NAMALWA (cell line): ENCODE measurements around the gene MYO1C.
"Not testable (repeated sequence)": the region's sequence is repeated elsewhere in the genome, so short reads cannot be mapped to it uniquely, and the experiment has no call there.

ENCODE experiments used
- DNase-seq: peaks from one replicate; pipeline ENCODE4 v3.0.0-alpha.2; 2015; ENCODE audit warnings: low spot score

Gene MYO1C

GRCh38 chr17:1492249-1493206 is at the start of gene MYO1C:
MYO1C (minus strand) TSS chr17:1492686; CDS start chr17:1492487, 199 bp downstream.
- DNase-seq: no peak

- no peak for DNase-seq
Measured at GRCh38 chr17:1541367-1541904, 49.0 kb upstream of the MYO1C start.

GRCh38 chr17:1539811-1540210 is 47.3 kb upstream of the MYO1C start:
- no peak for DNase-seq

- DNase-seq: no peak
Measured at GRCh38 chr17:1535737-1536136, 43.3 kb upstream of the MYO1C start.

GRCh38 chr17:1533661-1534325 is 41.3 kb upstream of the MYO1C start:
- DNase-seq: no peak

- DNase-seq: peak; percentile 55
Measured at GRCh38 chr17:1532836-1533602, 40.5 kb upstream of the MYO1C start.

- DNase-seq: peak; percentile 17
Measured at GRCh38 chr17:1529863-1530262, 37.4 kb upstream of the MYO1C start.

GRCh38 chr17:1526876-1527275 is 34.4 kb upstream of the MYO1C start:
- not testable (repeated sequence) for DNase-seq

GRCh38 chr17:1522626-1523025 is 30.1 kb upstream of the MYO1C start:
- DNase-seq: no peak

- no peak for DNase-seq
Measured at GRCh38 chr17:1521086-1521640, 28.7 kb upstream of the MYO1C start.

- no peak for DNase-seq
Measured at GRCh38 chr17:1519678-1520077, 27.2 kb upstream of the MYO1C start.

- no peak for DNase-seq
Measured at GRCh38 chr17:1518410-1518809, 25.9 kb upstream of the MYO1C start.

GRCh38 chr17:1516388-1517161 is 24.1 kb upstream of the MYO1C start, which contains the start of gene INPP5K:
INPP5K (minus strand) TSS chr17:1516612; CDS start chr17:1516499, 113 bp downstream.
- peak; percentile 93 for DNase-seq

- DNase-seq: peak; percentile 81
Measured at GRCh38 chr17:1515640-1516387, 23.3 kb upstream of the MYO1C start.

GRCh38 chr17:1512351-1512750 is 19.9 kb upstream of the MYO1C start:
- DNase-seq: no peak

- no peak for DNase-seq
Measured at GRCh38 chr17:1511756-1512321, 19.4 kb upstream of the MYO1C start.

GRCh38 chr17:1511290-1511689 is 18.8 kb upstream of the MYO1C start:
- no peak for DNase-seq

GRCh38 chr17:1509290-1509881 is 16.9 kb upstream of the MYO1C start:
- no peak for DNase-seq

- not testable (repeated sequence) for DNase-seq
Measured at GRCh38 chr17:1508709-1509108, 16.2 kb upstream of the MYO1C start.
